ENCODE measurements around the gene CDH8. TPM values are rescaled to one million over a fixed set of nuclear protein-coding genes. Genes with fewer than 3 reads are reported as not detected.

CDH8 gene
- total RNA-seq, 4 donors from 2014 or later, result 1.5 TPM; not detected in 3

- TF ChIP-seq POLR2A (IDR thresholded peaks at IDR 0.05) (no peak), CTCF (IDR thresholded peaks at IDR 0.05) (no peak), POLR2AphosphoS5 (IDR thresholded peaks at IDR 0.05) (no peak), EP300 (IDR thresholded peaks at IDR 0.05; ENCODE audit: low read depth) (no peak)
- Histone ChIP-seq H3K27ac (no peak overlapping the region), H3K27me3 (no peaks in the 10 kb centered on the region), H3K4me1 (no peaks in the 10 kb centered on the region), H3K9me3 (no peaks in the 10 kb centered on the region), H3K36me3 (no peaks in the 10 kb centered on the region), H3K4me3 (no peak overlapping the region)
- WGBS, 2 donors (ENCODE audit: low coverage in 1 of 2), result 78 to 85% methylated on average over 6 of the region's 6 CpGs
- no peak for DNase-seq
- in situ Hi-C loops (cut with MboI; ENCODE audit: low pct_ligation_motif_present in 1 of 4, low pct_unique_long_range_greater_than_20kb in 1 of 4, low sequenced_read_pairs in 3 of 4) (no loop called here), intact Hi-C loops (cut with DNase I; ENCODE audit: low total_unique reads) (no loop called here)
These were observed 48.7 kb downstream of the CDH8 start for GRCh38 chr16:61987474-61988012.

- Histone ChIP-seq H3K4me1 (no peaks in the 10 kb centered on the region), H3K27ac (no peak overlapping the region), H3K27me3 (no peaks in the 10 kb centered on the region), H3K36me3 (no peaks in the 10 kb centered on the region), H3K9me3 (no peaks in the 10 kb centered on the region), H3K4me3 (no peak overlapping the region)
- no peak for DNase-seq
- in situ Hi-C loops (cut with MboI; ENCODE audit: low pct_ligation_motif_present in 1 of 4, low pct_unique_long_range_greater_than_20kb in 1 of 4, low sequenced_read_pairs in 3 of 4), result no loop called here
- TF ChIP-seq CTCF (IDR thresholded peaks at IDR 0.05), result no peak
- no peak for TF ChIP-seq POLR2AphosphoS5 (IDR thresholded peaks at IDR 0.05)
- no peak for TF ChIP-seq POLR2A (IDR thresholded peaks at IDR 0.05)
- TF ChIP-seq EP300 (IDR thresholded peaks at IDR 0.05; ENCODE audit: low read depth), result no peak
- 50% methylated on average over 4 of the region's 4 CpGs; no CpG with 5 or more reads in 1 of the 2 donors for whole genome bisulfite sequencing, 2 donors (ENCODE audit: low coverage in 1 of 2)
- intact Hi-C loops (cut with DNase I; ENCODE audit: low total_unique reads), result no loop called here
These were observed 67.2 kb downstream of the CDH8 start for GRCh38 chr16:61969077-61969382.

GRCh38 chr16:61968242-61969076 lies 67.8 kb downstream of the CDH8 start:
- 68 to 69% methylated on average over 7 of the region's 7 CpGs for WGBS, 2 donors (ENCODE audit: low coverage in 1 of 2)
- Histone ChIP-seq H3K27me3 (no peaks in the 10 kb centered on the region), H3K4me3 (no peak overlapping the region), H3K4me1 (no peaks in the 10 kb centered on the region), H3K9me3 (no peaks in the 10 kb centered on the region), H3K36me3 (no peaks in the 10 kb centered on the region), H3K27ac (no peak overlapping the region)
- DNase-seq, result no peak
- intact Hi-C loops (cut with DNase I; ENCODE audit: low total_unique reads) (no loop called here), in situ Hi-C loops (cut with MboI; ENCODE audit: low pct_ligation_motif_present in 1 of 4, low pct_unique_long_range_greater_than_20kb in 1 of 4, low sequenced_read_pairs in 3 of 4) (no loop called here)
- TF ChIP-seq POLR2A (IDR thresholded peaks at IDR 0.05) (no peak), CTCF (IDR thresholded peaks at IDR 0.05) (no peak), EP300 (IDR thresholded peaks at IDR 0.05; ENCODE audit: low read depth) (no peak), POLR2AphosphoS5 (IDR thresholded peaks at IDR 0.05) (no peak)

GRCh38 chr16:61957075-61957855 lies 79.0 kb downstream of the CDH8 start:
- Histone ChIP-seq H3K36me3 (no peaks in the 10 kb centered on the region), H3K4me3 (no peak overlapping the region), H3K27me3 (no peaks in the 10 kb centered on the region), H3K9me3 (no peaks in the 10 kb centered on the region), H3K4me1 (no peaks in the 10 kb centered on the region), H3K27ac (no peak overlapping the region)
- DNase-seq, result no peak
- in situ Hi-C loops (cut with MboI; ENCODE audit: low pct_ligation_motif_present in 1 of 4, low pct_unique_long_range_greater_than_20kb in 1 of 4, low sequenced_read_pairs in 3 of 4) (no loop called here), intact Hi-C loops (cut with DNase I; ENCODE audit: low total_unique reads) (no loop called here)
- TF ChIP-seq EP300 (IDR thresholded peaks at IDR 0.05; ENCODE audit: low read depth), result no peak
- no peak for TF ChIP-seq CTCF (IDR thresholded peaks at IDR 0.05)
- TF ChIP-seq POLR2AphosphoS5 (IDR thresholded peaks at IDR 0.05), result no peak
- no peak for TF ChIP-seq POLR2A (IDR thresholded peaks at IDR 0.05)
- 50 to 57% methylated on average over 7 to 8 of the region's 8 CpGs for WGBS, 2 donors (ENCODE audit: low coverage in 1 of 2)
